HG02678 (cell line): Measurements from ENCODE around the gene CDKN1A.
"Not testable (repeated sequence)": the region's sequence is repeated elsewhere in the genome, so short reads cannot be mapped to it uniquely, and the experiment has no call there.

Experiments used
- ATAC-seq: cut with Tn5 transposase; IDR thresholded peaks from one replicate; pipeline ENCODE4 v1.9.1; 2021; ENCODE audit warnings: mild to moderate bottlenecking, moderate library complexity; ENCODE audit not compliant: unreplicated experiment

The CDKN1A gene

GRCh38 chr6:36694616-36695015, 16.1 kb downstream of the CDKN1A start:
- ATAC-seq, result no peak

- ATAC-seq, result no peak
These were observed 16.9 kb downstream of the CDKN1A start for GRCh38 chr6:36695414-36695813.

DNA sequence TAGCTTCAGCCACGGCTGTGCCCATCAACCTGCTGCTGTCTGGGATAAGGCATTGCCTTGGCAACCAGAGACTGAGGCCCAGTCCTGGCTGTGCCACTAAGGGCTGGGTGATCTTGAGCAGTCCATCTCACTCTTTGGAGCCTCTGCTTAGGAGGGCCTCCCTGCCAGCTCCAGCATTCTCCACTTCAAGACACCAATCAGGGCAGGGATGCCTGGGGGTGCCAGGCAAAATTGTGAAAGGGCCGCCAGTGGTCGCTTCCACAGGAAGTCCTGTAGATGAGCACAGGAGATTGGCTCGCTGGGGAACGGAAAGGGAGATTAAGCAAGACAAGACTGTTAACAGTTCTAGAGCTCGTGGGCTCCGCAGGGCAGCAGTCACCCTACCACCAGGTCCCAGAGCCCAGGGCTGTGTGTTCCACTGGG, 19.0 kb downstream of the CDKN1A start, which contains the start of gene RAB44:
RAB44 (plus strand) TSS at position 346 of the 423 bp plus-strand sequence. CDS start 6,410 bp downstream, outside the sequence.
- no peak for ATAC-seq

DNA sequence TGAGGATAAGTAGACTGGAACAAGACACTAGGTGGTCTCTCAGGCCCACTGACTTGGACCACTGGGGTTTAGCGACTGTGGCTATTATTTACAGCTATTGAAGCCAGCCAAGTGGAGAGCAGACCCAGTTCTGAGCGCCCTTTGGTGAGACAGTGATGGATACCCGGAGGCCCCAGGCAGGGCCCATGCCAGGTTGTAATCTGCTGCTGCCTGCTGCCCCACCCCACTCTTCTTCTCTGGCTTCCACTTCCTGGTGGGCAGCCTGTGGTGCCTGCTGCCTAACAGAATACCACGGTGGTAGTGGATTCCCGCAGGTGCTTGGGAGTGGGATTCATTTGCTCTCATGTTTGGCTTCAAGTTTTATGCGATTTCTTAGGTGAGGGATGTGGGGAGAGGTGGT, 19.7 kb downstream of the CDKN1A start:
- no peak for ATAC-seq

GRCh38 chr6:36698871-36699271, 20.4 kb downstream of the CDKN1A start:
- ATAC-seq, result no peak

- ATAC-seq, result no peak
These were observed 20.8 kb downstream of the CDKN1A start for GRCh38 chr6:36699348-36699747.

- no peak for ATAC-seq
These were observed 21.7 kb downstream of the CDKN1A start for GRCh38 chr6:36700071-36700812.

DNA sequence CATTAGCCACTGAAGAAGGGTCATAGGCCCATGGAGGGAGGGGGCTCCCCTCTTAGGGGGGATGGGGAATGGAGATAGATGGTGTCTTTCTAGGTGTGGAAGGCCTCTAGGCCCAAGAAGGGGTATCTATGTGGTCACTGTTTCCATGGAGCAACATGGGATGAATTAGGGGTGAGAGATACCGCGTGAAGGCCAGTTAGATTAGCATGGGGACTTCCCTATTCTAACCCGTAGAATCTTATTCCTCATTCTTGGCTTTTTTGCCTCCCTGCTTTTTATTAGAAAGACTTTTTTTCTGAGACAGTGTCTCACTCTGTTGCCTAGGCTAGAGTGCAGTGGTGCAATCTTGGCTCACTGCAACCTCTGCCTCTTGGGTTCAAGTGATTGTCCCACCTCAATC, 22.3 kb downstream of the CDKN1A start:
- no peak for ATAC-seq

DNA sequence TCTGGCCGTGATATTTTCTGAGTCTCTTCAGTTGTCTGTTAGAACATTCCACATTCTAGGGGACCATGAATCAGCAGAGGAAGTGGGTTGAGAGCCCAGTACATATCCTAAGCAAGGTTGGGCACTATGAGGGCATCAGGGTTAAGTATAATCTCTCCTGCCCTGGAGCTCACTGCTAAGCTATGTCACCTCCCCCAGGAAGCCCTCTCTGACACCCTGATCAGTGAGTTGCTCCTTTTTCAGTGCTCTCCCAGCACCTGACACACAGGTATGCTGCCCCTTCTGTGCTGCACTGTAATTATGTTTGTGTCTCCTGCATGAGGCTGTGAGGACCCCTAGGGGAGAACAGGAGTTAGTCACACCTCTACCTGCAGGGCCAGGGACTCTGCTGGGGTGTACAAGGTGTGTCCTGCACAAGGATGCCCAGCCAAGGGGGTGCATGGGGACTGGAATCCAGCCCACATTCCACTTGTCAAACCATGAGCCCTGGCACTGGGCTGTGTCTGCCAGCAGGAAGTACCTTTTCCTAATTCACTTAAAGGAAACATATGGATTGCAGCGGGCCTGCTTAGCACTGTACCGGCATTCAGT, 23.0 kb downstream of the CDKN1A start:
- no peak for ATAC-seq

DNA sequence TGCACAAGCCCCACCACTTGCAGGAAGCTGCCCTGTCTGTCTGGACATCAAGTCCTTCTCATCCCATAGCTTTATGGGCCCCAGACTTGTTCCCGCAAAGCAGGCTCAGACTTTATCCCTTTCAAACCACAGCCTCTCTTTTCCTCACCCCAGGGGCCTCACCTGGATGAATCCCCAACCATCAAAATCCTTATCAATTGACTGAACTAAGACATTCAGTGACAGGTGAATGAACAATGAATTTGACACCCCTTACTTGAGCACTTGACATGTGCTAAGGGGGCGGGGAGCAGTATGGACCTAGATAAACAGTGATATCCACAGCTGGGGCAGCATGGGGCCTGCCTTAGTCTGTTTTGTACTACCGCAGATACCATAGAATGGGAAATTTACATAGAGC, 24.1 kb downstream of the CDKN1A start:
- no peak for ATAC-seq

DNA sequence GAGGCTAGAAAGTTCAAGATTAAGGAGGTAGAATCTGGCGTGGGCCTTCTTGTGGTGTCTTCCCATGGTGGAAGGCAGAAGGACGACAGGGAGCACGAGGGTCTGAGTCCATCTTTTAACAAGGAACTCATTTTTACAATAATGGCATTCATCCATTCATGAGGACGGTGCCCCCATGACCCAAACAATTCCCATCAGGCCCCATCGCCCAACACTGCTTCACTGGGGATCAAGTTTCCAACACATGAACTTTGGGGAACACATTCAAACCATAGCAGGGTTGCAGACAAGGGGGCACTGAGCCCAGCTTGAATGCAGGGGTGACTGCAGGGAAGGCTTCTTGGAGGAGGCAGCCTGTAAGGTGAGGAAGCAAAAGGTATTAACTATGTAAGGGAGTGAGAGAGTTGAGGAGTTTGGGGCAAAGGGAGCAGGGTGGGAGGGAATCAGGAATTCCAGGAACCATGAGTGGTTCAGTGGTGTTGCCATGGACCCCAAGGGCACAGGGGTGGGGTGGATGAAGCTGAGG, 24.6 kb downstream of the CDKN1A start:
- ATAC-seq, result no peak

- ATAC-seq, result no peak
These were observed 25.5 kb downstream of the CDKN1A start for GRCh38 chr6:36703982-36704381.

DNA sequence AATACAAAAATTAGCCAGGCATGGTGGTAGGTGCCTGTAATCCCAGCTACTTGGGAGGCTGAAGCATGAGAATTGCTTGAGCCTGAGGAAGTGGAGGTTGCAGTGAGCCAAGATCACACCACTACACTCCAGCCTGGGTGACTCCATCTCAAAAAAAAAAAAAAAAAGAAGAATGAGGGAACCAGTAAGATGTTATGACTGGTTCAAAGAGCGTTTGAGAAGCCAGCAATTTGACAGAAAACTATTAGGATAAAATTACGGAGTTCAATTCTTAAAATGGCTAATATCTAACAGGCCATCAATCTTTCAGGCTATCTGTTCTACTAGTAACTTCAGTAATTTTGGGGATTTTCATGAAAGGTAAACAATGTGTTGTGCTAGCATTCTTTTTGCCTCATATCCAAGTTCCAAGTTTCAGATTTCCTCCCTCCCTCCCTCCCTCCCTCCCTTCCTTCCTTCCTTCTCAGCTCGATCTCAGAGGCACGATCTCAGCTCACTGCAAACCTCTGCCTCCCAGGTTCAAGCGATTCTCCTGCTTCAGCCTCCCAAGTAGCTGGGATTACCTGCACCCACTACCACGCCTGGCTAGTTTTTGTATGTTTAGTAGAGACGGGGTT, 26.6 kb downstream of the CDKN1A start:
- not testable (repeated sequence) for ATAC-seq

GRCh38 chr6:36706339-36706738, 27.8 kb downstream of the CDKN1A start:
- no peak for ATAC-seq

DNA sequence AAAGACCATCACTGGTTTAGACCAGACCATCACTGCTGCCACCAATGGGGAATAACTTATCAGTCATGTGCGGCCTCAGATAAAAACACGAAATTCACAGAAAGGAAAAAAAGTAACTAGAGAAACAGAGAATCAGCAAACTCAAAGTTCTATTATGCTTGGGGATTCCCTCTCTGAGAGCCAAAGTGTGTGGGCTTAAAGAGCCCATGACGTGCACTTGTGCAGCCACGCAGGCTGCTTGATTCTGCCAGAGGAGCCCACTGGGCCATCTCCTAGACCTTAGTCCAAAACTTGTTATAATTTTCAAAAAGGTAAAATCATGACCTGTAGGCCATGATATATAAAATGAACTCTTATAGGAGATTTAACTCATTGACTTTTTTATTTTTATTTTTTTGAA, 34.3 kb downstream of the CDKN1A start:
- ATAC-seq, result no peak

GRCh38 chr6:36713846-36714245, 35.3 kb downstream of the CDKN1A start:
- ATAC-seq, result no peak

- ATAC-seq, result no peak
These were observed 36.0 kb downstream of the CDKN1A start for GRCh38 chr6:36714511-36714910.

DNA sequence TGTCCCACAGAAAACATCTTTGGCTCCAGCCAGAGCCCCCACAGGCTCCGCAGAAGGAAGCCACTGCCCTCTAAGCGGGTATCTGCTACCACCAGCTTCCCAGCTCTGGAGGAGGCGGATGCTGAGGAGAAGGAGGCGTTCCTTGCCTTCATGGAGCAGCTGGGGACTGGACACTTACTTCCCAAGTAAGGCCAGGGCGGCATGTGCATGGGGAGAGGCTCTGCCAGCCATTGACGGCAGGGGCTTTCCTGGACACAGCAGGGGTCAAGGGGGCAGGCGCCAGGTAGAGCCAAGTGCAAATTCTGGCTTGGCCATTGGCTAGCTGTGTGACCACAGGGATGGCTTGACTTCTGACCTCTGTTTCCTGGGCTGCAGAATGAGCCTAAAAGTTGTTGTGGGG, 37.0 kb downstream of the CDKN1A start:
- no peak for ATAC-seq

DNA sequence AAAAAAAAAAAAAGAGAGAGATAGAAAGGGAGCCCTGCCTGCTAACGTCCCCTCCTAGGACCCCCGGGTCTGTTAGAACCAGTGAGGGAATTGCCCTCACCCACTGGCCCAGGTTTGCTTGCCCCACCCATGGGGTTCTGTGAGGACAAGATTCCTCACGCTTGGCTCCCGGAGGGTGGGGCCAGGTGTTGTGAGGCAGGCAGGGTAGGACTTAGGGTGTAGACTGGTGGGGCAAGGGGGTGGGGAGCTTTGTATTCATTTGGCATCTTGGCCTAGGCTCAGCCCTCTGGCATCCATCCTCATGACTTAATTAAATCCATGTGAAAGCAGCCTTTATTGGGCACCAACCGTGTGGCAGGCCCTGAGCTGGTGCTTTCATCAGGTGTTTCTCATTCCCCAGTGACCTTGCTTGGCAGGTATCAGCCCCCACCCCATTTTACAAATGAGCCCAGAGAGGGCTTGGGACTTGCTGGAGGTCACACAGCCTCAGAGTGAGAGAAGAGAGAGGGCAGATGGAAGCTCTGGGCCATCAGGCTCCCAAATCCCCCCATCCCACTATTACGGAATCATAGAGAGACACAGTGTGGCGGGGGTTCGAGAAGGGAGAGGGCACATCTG, 38.1 kb downstream of the CDKN1A start:
- ATAC-seq, result no peak

DNA sequence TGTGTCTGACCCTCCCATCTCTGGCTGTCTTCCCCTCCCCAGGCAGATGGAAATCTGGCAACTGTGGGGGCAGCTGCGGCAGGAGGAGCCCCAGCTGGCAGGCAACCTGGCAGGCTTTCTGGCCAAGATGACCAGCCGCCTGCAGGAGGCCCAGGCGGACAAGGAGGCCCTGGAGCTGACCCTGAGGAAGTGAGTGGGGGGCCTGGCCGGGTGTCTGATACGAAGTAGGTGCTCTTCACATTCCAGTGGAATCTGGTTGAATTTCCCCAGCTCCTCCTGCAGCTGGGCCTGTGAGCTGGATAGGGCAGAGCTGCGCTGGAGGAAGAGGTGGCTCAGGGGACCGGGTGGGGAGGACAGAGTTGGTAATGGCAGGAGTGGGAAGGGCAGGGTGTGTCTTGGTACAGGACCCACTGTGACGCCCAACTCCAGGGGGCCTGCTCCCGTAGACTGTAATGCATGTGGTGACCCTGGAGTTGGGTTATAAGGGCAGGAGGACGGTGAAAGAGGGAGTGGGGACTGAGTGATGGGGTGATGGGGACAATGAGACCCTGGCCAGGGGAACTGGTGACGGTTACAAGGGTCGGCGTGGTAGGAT, 38.8 kb downstream of the CDKN1A start:
- ATAC-seq, result no peak
